Measurements from ENCODE around the gene TMEM54.
A peak's percentile ranks its signal among the peaks of the same experiment; 100 is the strongest.

Gene TMEM54

DNA sequence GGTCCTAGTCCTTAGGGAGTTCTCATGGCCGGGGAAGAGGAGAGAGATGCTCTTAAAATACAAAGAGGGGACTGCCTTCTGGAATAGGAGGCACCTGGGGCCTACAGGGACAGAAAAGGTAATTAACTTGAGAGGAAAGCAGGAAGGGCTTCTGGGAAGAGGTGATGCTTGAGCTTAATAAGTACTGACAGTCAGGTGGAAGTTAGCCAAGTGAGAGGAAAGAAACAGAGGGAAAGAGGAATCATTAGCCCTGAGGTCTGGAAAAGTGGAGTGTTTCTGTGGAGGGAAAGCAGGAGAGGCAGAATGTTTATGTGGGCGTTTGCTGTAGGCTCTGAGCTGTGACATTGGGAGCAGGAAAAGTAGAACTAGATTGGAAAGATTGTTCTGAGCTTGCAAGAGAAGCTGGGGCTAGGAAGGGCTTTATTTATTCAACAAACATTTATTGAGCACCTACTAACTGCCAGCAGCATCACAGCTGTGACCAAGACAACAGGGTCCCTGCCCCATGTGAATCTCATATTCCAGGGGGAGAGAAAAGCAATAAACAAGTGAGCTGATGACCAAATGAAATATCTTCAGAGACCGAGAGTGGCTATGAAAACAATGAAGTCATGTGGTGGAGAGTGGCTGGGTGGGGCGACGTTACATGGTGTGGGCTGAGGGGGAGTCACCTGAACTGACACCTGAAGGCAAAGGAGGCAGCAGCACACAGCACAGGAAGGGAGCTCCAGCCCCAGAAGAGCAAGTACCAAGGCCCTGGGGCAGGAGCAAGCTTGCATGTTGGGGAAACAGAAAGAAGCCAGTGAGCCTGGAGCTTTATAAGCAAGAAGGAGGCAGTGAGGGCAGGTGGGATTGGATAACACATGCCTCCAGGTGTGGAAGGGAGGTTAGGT lies 26.1 kb downstream of the TMEM54 start:
- H3K36me3 ChIP-seq (ENCODE audit: control insufficient read depth, low read depth, low read length), result no peaks in the 10 kb centered on the region
- H3K9me3 ChIP-seq (ENCODE audit: control insufficient read depth, low read depth, low read length), result no peaks in the 10 kb centered on the region

DNA sequence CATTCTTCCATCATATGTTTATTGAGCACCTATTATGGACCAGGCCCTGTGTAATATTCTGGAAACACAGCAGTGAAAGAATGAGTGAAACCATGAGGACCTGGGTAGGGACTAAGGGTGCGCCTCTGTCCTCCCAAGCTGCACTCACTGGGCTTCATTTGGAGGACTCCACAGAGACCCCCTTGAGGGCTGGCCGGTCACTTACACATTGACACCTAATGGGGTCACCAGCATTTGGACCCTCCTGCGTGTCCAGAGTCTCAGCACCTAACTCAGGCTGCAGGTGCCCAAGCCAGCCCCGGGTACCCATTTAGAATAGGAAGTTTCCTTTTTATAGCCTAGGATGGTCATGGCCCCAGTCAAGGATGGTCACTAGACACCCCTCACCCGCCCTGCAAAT lies 27.7 kb downstream of the TMEM54 start:
- no peak overlapping the region for H3K4me3 ChIP-seq (ENCODE audit: low read length)
- H3K27ac ChIP-seq (ENCODE audit: low read length), result no peak overlapping the region
- no peaks in the 10 kb centered on the region for H3K36me3 ChIP-seq (ENCODE audit: control insufficient read depth, low read depth, low read length)
- peaks cover 33% of the 10 kb centered on the region for H3K27me3 ChIP-seq (ENCODE audit: control insufficient read depth, insufficient read depth, low read length)
- peaks cover 38% of the 10 kb centered on the region for H3K4me1 ChIP-seq (ENCODE audit: control insufficient read depth, low read depth, low read length)
- no peaks in the 10 kb centered on the region for H3K9me3 ChIP-seq (ENCODE audit: control insufficient read depth, low read depth, low read length)
- no peak overlapping the region for H3K9ac ChIP-seq (ENCODE audit: low read length)

More for the DNA sequence above, 26.1 kb downstream of the TMEM54 start:
- H3K9ac ChIP-seq (ENCODE audit: low read length), result no peak overlapping the region
- H3K27ac ChIP-seq (ENCODE audit: low read length), result no peak overlapping the region
- H3K4me1 ChIP-seq (ENCODE audit: control insufficient read depth, low read depth, low read length), result peaks cover 33% of the 10 kb centered on the region
- peaks cover 19% of the 10 kb centered on the region for H3K27me3 ChIP-seq (ENCODE audit: control insufficient read depth, insufficient read depth, low read length)
- no peak overlapping the region for H3K4me3 ChIP-seq (ENCODE audit: low read length)

DNA sequence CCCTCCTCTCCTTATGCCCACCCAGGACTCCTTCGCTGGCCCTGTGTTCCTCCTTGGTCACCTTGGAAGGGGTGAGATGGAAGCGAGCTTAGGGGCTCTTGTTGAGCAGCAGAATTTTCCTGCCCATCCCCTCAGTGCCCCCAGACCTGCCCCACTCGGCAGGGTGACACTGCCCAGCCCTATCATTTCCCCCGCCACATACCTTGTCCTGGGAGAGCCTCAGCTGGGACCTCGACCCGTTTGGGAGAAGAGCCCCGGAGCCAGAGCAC lies 29.1 kb downstream of the TMEM54 start:
- Histone ChIP-seq H3K36me3 (ENCODE audit: control insufficient read depth, low read depth, low read length) (no peaks in the 10 kb centered on the region), H3K4me3 (ENCODE audit: low read length) (no peak overlapping the region), H3K27ac (ENCODE audit: low read length) (no peak overlapping the region), H3K27me3 (ENCODE audit: control insufficient read depth, insufficient read depth, low read length) (peaks cover 33% of the 10 kb centered on the region), H3K9me3 (ENCODE audit: control insufficient read depth, low read depth, low read length) (no peaks in the 10 kb centered on the region), H3K9ac (ENCODE audit: low read length) (no peak overlapping the region), H3K4me1 (ENCODE audit: control insufficient read depth, low read depth, low read length) (peaks cover 31% of the 10 kb centered on the region)

DNA sequence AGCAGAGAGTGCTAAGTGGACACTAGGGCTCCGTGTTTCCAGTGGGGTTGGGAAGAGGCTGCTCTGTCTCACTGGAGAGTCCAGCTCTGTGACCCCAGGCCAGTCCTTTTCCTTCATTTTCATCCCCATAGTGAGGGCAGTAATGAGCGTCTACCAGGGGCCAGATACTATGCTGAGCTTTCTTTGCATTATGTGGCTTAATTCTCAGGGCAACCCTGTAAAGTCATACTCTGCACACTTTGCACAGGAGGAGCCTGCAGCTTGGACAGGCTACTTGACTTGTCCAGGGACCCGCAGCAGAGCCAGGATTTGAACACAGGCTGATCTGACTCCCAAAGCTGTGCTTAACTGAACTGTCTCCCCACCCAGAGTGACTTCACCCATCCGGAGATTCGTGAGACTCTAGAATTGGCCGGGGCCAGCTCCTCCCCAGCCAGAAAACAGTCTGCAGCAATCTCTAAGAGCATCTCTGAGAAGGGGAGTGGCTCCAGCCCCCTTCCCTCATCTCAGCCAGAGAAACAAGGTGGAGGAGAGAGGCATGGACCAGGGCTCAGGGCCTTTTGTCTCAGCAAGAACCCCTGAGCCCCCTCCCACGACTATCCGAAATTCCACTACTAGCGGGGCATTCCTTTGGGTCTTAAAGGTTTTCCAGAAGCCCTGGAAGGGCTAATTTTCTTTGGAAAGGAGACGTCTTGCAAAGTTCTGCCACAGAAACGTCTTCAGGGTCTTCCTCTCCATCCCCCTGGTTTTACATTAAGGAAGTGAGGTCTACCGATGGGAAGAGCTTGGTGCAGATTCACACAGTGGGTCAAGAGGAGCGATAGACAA lies 29.6 kb downstream of the TMEM54 start:
- Histone ChIP-seq H3K4me3 (ENCODE audit: low read length) (peak overlapping the region; percentile 46), H3K4me1 (ENCODE audit: control insufficient read depth, low read depth, low read length) (peaks cover 31% of the 10 kb centered on the region), H3K27me3 (ENCODE audit: control insufficient read depth, insufficient read depth, low read length) (peaks cover 33% of the 10 kb centered on the region), H3K9me3 (ENCODE audit: control insufficient read depth, low read depth, low read length) (no peaks in the 10 kb centered on the region), H3K9ac (ENCODE audit: low read length) (no peak overlapping the region), H3K36me3 (ENCODE audit: control insufficient read depth, low read depth, low read length) (no peaks in the 10 kb centered on the region), H3K27ac (ENCODE audit: low read length) (no peak overlapping the region)

DNA sequence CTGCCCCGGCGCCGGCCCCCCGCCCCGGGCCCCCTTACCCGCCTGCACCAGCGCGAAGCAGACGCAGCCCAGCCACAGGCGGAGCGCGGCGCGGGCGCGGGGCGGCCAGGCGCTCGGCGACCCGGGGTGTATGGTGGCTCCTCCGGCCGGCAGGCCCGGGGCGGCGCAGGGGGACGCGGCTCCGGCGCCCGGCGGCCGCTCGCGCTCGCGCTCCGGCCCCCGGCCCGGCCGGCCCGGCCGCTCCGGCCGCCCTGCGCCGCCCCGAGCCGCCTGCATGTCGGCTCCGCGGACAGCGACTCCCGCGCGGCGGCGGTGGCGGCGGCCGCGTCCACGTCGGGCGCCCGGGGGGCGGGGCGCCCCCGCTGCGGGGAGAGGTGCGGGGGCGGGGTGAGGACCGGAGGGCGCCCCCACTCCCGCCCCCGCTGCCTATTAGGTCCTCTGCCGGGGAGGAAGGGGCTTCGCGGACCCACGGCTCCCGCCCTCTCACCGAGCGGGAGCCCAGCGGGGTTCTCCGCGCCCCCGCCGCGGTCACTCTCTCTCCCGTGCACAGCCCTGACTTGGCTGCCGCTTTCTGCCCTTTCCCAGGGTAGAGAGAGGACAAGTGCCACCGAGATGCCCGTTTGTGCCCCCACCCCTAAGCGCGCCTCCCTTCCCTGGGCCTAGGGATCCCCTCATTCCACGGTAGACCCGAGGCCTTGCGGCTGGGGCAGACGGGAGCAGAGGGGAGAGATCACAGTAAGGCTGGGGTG lies 30.4 kb downstream of the TMEM54 start, which contains the start of gene FNDC5:
Gene FNDC5, minus strand, starts transcription at position 298 of the 749 bp plus-strand sequence.
- peak within 1 kb of the TSS; percentile 51 for H3K4me3 ChIP-seq (ENCODE audit: low read length)
- peaks cover 33% of the 10 kb centered on the region for H3K27me3 ChIP-seq (ENCODE audit: control insufficient read depth, insufficient read depth, low read length)
- no peaks in the 10 kb centered on the region for H3K36me3 ChIP-seq (ENCODE audit: control insufficient read depth, low read depth, low read length)
- H3K9me3 ChIP-seq (ENCODE audit: control insufficient read depth, low read depth, low read length), result no peaks in the 10 kb centered on the region
- H3K4me1 ChIP-seq (ENCODE audit: control insufficient read depth, low read depth, low read length), result peaks cover 26% of the 10 kb centered on the region
- H3K9ac ChIP-seq (ENCODE audit: low read length), result no peak within 1 kb of the TSS
- no peak within 1 kb of the TSS for H3K27ac ChIP-seq (ENCODE audit: low read length)

DNA sequence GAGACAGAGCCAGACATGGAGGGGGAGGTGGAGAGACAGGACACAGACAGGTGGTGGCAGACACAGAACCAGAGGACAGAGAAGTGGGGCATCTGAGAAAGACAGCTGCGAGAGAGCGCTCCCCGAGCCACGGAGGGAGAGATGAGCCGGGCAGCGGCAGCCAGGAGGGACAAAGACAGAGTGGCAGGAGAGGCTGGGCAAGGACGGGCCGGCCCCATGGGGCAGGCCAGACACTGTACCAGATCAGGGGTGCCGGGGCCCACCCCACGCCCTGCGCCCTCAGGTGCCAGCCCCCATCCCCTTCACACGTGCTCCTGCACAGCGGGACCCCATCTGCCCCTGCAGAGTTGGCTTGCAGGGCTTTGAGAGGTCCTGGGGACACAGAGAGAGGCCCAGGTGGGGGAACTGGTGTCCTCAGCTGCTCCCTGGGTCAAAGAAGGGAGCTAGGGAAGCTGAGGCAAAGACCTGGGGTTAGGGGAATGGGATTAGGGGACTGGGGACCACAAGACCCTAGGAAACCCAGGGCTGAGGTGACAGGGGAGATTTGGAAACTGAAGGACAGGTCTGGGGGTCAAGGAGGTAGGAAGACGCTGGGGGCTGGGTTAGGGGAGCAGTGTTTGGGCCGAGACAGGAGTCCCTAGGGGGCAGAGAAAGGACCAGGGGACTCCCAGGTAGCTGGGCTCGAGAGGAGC lies 31.1 kb downstream of the TMEM54 start:
- Histone ChIP-seq H3K4me3 (ENCODE audit: low read length) (peak overlapping the region; percentile 51), H3K4me1 (ENCODE audit: control insufficient read depth, low read depth, low read length) (peaks cover 19% of the 10 kb centered on the region), H3K27me3 (ENCODE audit: control insufficient read depth, insufficient read depth, low read length) (peaks cover 33% of the 10 kb centered on the region), H3K36me3 (ENCODE audit: control insufficient read depth, low read depth, low read length) (no peaks in the 10 kb centered on the region), H3K27ac (ENCODE audit: low read length) (no peak overlapping the region), H3K9ac (ENCODE audit: low read length) (no peak overlapping the region), H3K9me3 (ENCODE audit: control insufficient read depth, low read depth, low read length) (no peaks in the 10 kb centered on the region)

DNA sequence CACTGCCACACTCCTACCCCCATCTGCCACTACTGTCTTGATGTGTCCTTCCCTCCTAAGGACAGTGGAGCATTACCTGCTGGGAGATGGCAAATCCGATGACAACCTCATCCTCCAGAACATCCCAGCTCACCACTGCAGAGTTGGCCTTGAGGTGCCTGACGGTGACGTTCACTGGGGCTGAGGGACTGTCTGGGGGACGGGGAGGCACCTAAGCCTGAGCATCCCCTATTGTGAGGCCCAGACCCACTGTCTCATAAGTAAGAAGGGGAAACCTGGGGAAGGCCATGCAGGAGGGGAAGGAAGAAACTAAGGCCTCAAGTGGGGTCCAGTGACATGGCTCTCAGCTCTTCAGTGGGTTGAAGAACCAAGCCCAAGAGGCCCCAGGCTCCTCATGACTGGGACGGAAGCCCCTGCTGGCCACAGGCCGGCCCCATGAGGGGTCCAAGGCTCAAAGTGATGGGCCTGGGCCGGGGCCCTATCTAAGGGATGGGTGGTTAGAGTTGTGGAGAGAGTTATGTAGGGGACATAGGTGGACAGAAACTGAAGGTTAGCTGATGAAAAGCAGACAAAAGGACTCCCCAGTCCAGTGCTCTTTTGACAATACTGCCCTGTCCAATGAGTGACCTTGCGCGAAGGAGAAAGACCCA lies 32.3 kb downstream of the TMEM54 start:
- Histone ChIP-seq H3K4me3 (ENCODE audit: low read length) (no peak overlapping the region), H3K27me3 (ENCODE audit: control insufficient read depth, insufficient read depth, low read length) (peaks cover 33% of the 10 kb centered on the region), H3K27ac (ENCODE audit: low read length) (no peak overlapping the region), H3K9me3 (ENCODE audit: control insufficient read depth, low read depth, low read length) (no peaks in the 10 kb centered on the region), H3K9ac (ENCODE audit: low read length) (no peak overlapping the region), H3K36me3 (ENCODE audit: control insufficient read depth, low read depth, low read length) (no peaks in the 10 kb centered on the region), H3K4me1 (ENCODE audit: control insufficient read depth, low read depth, low read length) (peaks cover 19% of the 10 kb centered on the region)

DNA sequence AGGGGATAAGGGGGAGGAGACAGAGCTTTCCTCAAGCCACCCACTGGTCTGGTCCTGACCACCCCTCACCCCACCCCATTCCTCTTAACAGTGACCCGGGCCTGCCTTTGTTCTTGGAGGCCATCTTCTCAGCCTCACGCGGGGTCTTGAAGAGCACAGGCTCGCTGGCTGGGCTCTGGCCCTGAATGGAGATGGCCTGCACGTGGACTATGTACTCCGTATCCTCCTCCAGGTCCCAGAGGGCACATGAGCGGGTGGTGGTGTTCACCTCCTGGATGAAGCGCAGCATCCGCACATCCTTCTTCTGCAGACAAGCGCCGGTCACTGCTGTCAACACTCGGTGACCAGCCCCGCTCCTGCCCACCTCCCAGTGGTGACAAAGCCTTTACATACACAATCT lies 33.1 kb downstream of the TMEM54 start:
- Histone ChIP-seq H3K9me3 (ENCODE audit: control insufficient read depth, low read depth, low read length) (no peaks in the 10 kb centered on the region), H3K9ac (ENCODE audit: low read length) (no peak overlapping the region), H3K27me3 (ENCODE audit: control insufficient read depth, insufficient read depth, low read length) (peaks cover 33% of the 10 kb centered on the region), H3K4me3 (ENCODE audit: low read length) (no peak overlapping the region), H3K4me1 (ENCODE audit: control insufficient read depth, low read depth, low read length) (peaks cover 19% of the 10 kb centered on the region), H3K27ac (ENCODE audit: low read length) (no peak overlapping the region), H3K36me3 (ENCODE audit: control insufficient read depth, low read depth, low read length) (no peaks in the 10 kb centered on the region)

DNA sequence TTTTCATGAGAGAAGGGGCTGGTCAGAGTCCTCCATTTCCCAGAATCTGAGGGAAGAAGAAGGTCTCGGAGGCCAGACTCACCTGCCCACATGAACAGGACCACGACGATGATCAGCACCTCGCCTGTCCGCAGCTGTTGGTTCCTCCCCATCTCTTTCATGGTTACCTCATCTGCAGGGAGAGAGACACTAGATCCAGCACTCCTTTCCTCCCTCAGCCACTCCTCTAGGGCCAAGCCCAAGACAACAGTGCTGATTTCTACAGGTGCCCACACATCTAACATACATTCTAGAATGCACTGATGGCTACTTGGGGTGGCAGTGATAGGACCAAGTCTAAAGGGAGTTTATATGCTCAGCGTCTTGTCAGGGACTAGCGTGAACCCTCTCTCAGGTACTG lies 33.5 kb downstream of the TMEM54 start:
- no peaks in the 10 kb centered on the region for H3K9me3 ChIP-seq (ENCODE audit: control insufficient read depth, low read depth, low read length)

DNA sequence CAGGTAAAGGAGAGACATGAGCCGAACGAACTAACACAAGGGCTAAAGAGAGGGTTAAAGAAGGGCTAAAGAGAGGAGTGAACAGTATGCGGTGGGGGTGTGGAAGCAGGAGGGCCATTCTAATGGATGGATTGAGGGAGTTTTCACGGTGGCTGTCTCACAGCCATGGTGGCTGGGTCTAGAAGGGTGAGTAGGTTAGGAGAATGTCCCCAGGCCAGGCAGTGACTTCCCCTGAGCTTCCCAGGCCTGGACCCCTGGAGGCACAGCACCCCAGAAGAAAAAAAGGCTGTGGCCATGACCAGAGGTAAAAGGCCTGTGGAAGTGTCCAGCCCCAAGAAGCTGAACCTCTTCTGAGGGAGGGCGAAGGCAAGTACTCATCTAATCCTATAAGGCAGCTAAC lies 34.0 kb downstream of the TMEM54 start:
- Histone ChIP-seq H3K4me1 (ENCODE audit: control insufficient read depth, low read depth, low read length) (peaks cover 18% of the 10 kb centered on the region), H3K36me3 (ENCODE audit: control insufficient read depth, low read depth, low read length) (no peaks in the 10 kb centered on the region), H3K27ac (ENCODE audit: low read length) (no peak overlapping the region), H3K9ac (ENCODE audit: low read length) (no peak overlapping the region), H3K4me3 (ENCODE audit: low read length) (no peak overlapping the region), H3K9me3 (ENCODE audit: control insufficient read depth, low read depth, low read length) (no peaks in the 10 kb centered on the region), H3K27me3 (ENCODE audit: control insufficient read depth, insufficient read depth, low read length) (peaks cover 31% of the 10 kb centered on the region)

More for the DNA sequence above, 33.5 kb downstream of the TMEM54 start:
- Histone ChIP-seq H3K9ac (ENCODE audit: low read length) (no peak overlapping the region), H3K4me1 (ENCODE audit: control insufficient read depth, low read depth, low read length) (peaks cover 19% of the 10 kb centered on the region), H3K4me3 (ENCODE audit: low read length) (no peak overlapping the region), H3K36me3 (ENCODE audit: control insufficient read depth, low read depth, low read length) (no peaks in the 10 kb centered on the region), H3K27ac (ENCODE audit: low read length) (no peak overlapping the region), H3K27me3 (ENCODE audit: control insufficient read depth, insufficient read depth, low read length) (peaks cover 33% of the 10 kb centered on the region)
